Keratinocyte (primary cell): Measurements from ENCODE around the gene FLT3. TPM values are rescaled to one million over a fixed set of nuclear protein-coding genes. Genes with fewer than 3 reads are reported as not detected.

Experiments
- DNase-seq: peaks from one replicate; pipeline ENCODE4 v3.0.0-alpha.2; 2011; ENCODE audit warnings: low read depth, missing footprints, low spot score
- FAIRE-seq: peaks from 2 replicates; lab custom pipeline; 2011; peaks lifted over from hg19 to GRCh38; lab: Jason Lieb, UNC
- H2AFZ ChIP-seq: 2 replicates; pipeline ENCODE4 v1.6.0; 2012; ENCODE audit warnings: low read length, control low read depth, inconsistent platforms; ENCODE audit not compliant: control insufficient read depth
- H3K27ac ChIP-seq: 2 replicates; pipeline ENCODE4 v1.5.1; 2011; ENCODE audit warnings: low read length; ENCODE audit not compliant: control insufficient read depth, insufficient read depth
- H3K27me3 ChIP-seq: 3 replicates; pipeline ENCODE4 v1.6.0; 2011; ENCODE audit warnings: low read length; ENCODE audit not compliant: control insufficient read depth, insufficient read depth; ENCODE audit errors: extremely low read depth
- H3K36me3 ChIP-seq, 2 experiments: 2 replicates in 1 of 2; 3 replicates in 1 of 2; pipeline ENCODE4 v1.5.1; 2011; ENCODE audit warnings: low read length in 2 of 2, mild to moderate bottlenecking in 1 of 2; ENCODE audit not compliant: control insufficient read depth in 2 of 2, insufficient read depth in 2 of 2; ENCODE audit errors: extremely low read depth in 1 of 2
- H3K4me1 ChIP-seq: 3 replicates; pipeline ENCODE4 v1.5.1; 2011; ENCODE audit warnings: low read length; ENCODE audit not compliant: control insufficient read depth, insufficient read depth; ENCODE audit errors: extremely low read depth
- H3K4me2 ChIP-seq: 3 replicates; pipeline ENCODE4 v1.6.0; 2011; ENCODE audit warnings: low read depth, low read length; ENCODE audit not compliant: control insufficient read depth, insufficient read depth; ENCODE audit errors: extremely low read depth
- H3K4me3 ChIP-seq, 3 experiments: fragments of 200-600 bp in 1 of 3; sonication (generic) in 1 of 3; 2 replicates in 2 of 3; 3 replicates in 1 of 3; pipeline ENCODE4 v1.5.1; 2011 to 2016; ENCODE audit warnings: low read length in 3 of 3, mild to moderate bottlenecking in 3 of 3, control low read depth in 2 of 3, inconsistent platforms in 1 of 3, low read depth in 1 of 3, mixed read lengths in 1 of 3, mixed run types in 1 of 3, moderate library complexity in 1 of 3; ENCODE audit not compliant: control insufficient read depth in 2 of 3, insufficient read depth in 2 of 3; ENCODE audit errors: extremely low read depth in 1 of 3
- H3K79me2 ChIP-seq: 2 replicates; pipeline ENCODE4 v1.6.0; 2012; ENCODE audit warnings: low read length; ENCODE audit not compliant: control insufficient read depth, insufficient read depth
- H3K9ac ChIP-seq: 3 replicates; pipeline ENCODE4 v1.6.0; 2011; ENCODE audit warnings: low read length; ENCODE audit not compliant: control insufficient read depth, insufficient read depth; ENCODE audit errors: extremely low read depth
- H3K9me1 ChIP-seq: 3 replicates; pipeline ENCODE4 v1.6.0; 2011; ENCODE audit warnings: low read length; ENCODE audit not compliant: control insufficient read depth, insufficient read depth; ENCODE audit errors: extremely low read depth
- H3K9me3 ChIP-seq: 2 replicates; pipeline ENCODE4 v1.5.1; 2012; ENCODE audit warnings: low read depth, low read length; ENCODE audit not compliant: control insufficient read depth
- H4K20me1 ChIP-seq: 3 replicates; pipeline ENCODE4 v1.6.0; 2011; ENCODE audit warnings: low read length; ENCODE audit not compliant: control insufficient read depth, insufficient read depth; ENCODE audit errors: extremely low read depth
- EZH2 ChIP-seq: IDR thresholded peaks from one replicate; pipeline ENCODE4 v1.6.1; 2012; ENCODE audit warnings: inconsistent platforms, mild to moderate bottlenecking, low read length, moderate library complexity
- dilution Hi-C: fragments of 300-500 bp; cut with MboI; formaldehyde crosslinking; loops from one replicate; pipeline ENCODE4 v1.7.0; 2020; ENCODE audit warnings: low sequenced_read_pairs; ENCODE audit not compliant: extremely low pct_ligation_motif_present
- polyA plus RNA-seq, 5 experiments: library from polyadenylated mRNA; depleted of rRNA in 3 of 5; stranded (reverse) in 3 of 5; stranded (forward) in 1 of 5; unstranded in 1 of 5; fragments of >200 nt; gene quantifications; 1 replicate in 1 of 5; 2 replicates in 3 of 5; 3 replicates in 1 of 5; pipeline versions ENCODE4 v1.2.1 to v1.2.3, GENCODE V29; 2011 to 2012; ENCODE audit warnings: missing spikeins in 2 of 5, low read depth in 1 of 5, low replicate concordance in 1 of 5
- TF ChIP-seq, protein P1 (sequence below), 3 experiments: IDR thresholded peaks in 1 of 3; conservative IDR thresholded peaks in 1 of 3; optimal IDR thresholded peaks in 1 of 3; 2 replicates in 2 of 3; 3 replicates in 1 of 3; pipeline versions ENCODE3 to v1.5.1; 2011; ENCODE audit warnings: low read length in 3 of 3, mild to moderate bottlenecking in 3 of 3, moderate library complexity in 2 of 3, control low read depth in 1 of 3, inconsistent platforms in 1 of 3; ENCODE audit not compliant: insufficient read depth in 2 of 3; ENCODE audit errors: extremely low read depth in 1 of 3

The FLT3 gene
- polyA plus RNA-seq, 1 donor (not counting 4 experiments of a cell fraction or from before 2014, with no cell fraction given) = not detected

DNA sequence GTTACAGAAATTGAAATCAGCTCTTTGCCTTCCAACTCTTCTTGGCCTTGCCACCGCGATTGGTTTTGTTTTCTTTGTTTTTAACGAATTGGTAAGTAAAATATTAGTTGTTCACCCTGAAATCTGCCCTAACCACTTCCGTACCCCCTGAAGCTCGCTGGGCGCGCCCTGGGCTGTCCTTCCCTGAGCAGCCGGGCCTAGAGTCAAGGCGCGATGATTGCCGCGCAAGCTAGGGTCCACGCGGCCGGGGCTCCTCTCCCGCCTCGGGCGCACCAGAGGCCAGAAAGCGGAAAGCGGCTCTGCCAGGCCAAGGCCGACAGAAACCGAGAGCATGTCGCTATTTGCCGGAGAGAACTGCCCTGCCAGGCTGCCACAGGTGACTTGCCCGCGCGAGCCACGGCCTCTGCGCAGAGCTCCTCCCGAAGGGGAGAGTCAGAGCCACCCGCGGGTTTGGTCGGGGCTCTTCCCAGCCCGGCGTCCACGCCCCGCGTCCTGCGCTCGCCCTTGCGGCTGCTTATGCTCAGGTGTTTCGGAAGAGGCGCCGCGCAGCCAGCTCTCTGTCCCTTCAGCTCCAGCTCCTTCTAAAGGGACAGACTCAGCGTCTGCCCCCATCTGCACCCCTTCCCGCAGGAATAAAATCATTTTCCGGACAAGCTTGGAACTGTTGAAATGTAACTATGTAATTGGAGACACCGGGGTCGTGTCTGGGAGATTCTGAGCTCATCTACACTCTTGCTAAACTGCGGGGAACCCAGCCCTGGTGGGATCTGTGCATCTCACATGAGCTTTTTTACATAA lies 124.6 kb downstream of the FLT3 start:
- peaks cover 2% of the 10 kb centered on the region for H3K4me1 ChIP-seq

DNA sequence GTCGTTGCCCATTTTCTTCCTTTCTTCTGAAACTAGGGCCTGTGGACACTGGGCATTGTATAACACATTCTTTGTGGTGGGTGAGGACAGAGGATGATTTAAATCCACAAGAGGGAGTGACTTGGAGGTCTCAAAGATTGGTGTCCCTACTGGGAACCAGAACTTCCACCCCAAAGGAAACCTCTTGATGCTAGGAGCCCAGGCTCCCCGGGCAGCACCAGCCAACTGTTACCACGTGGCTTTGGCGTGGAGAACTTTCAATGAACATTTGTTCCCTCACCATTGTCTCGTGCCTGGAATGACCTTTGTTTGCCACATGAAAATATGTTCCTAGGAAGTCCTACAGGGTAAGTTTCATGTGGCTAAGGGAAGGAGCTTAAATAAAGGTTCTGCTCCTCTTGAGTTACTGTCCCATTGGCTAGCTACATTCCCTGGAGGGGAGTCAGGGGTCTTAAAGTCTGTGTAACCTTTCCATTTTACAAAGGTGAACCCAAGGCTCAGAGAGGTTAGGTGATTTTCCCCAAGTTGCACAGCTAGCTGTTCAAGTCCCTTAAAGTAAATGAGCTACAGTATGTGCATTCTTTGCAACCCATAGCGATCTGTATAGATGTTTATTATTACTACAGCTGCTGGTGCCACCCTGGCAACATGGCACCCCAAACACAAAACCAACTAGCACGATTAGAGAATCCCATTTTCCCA lies 126.3 kb downstream of the FLT3 start:
- FAIRE-seq (no peak), DNase-seq (no peak)
- H3K9me1 ChIP-seq = no peaks in the 10 kb centered on the region
- H3K27ac ChIP-seq = no peak overlapping the region
- no peak overlapping the region for H2AFZ ChIP-seq
- H3K4me2 ChIP-seq = no peak overlapping the region
- no peaks in the 10 kb centered on the region for H3K36me3 ChIP-seq
- H3K4me1 ChIP-seq = peaks cover 2% of the 10 kb centered on the region
- no peak overlapping the region for H3K4me3 ChIP-seq
- H3K9ac ChIP-seq = no peak overlapping the region
- TF ChIP-seq, protein P1, sequence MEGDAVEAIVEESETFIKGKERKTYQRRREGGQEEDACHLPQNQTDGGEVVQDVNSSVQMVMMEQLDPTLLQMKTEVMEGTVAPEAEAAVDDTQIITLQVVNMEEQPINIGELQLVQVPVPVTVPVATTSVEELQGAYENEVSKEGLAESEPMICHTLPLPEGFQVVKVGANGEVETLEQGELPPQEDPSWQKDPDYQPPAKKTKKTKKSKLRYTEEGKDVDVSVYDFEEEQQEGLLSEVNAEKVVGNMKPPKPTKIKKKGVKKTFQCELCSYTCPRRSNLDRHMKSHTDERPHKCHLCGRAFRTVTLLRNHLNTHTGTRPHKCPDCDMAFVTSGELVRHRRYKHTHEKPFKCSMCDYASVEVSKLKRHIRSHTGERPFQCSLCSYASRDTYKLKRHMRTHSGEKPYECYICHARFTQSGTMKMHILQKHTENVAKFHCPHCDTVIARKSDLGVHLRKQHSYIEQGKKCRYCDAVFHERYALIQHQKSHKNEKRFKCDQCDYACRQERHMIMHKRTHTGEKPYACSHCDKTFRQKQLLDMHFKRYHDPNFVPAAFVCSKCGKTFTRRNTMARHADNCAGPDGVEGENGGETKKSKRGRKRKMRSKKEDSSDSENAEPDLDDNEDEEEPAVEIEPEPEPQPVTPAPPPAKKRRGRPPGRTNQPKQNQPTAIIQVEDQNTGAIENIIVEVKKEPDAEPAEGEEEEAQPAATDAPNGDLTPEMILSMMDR (optimal IDR thresholded peaks at IDR 0.05 in 1 of 3, IDR thresholded peaks at IDR 0.05 in 1 of 3, conservative IDR thresholded peaks at IDR 0.05 in 1 of 3; ENCODE audit: extremely low read depth in 1 of 3, insufficient read depth in 2 of 3, low read length in 3 of 3) = no peak
- no peak for TF ChIP-seq EZH2
- H3K79me2 ChIP-seq = no peaks in the 10 kb centered on the region
- no peaks in the 10 kb centered on the region for H4K20me1 ChIP-seq
- dilution Hi-C loops = loop anchor here (25.0 kb wide), 1 partner anchor 137 kb away; no protein-coding TSS in a partner anchor
- H3K9me3 ChIP-seq = no peaks in the 10 kb centered on the region
- H3K27me3 ChIP-seq = peaks cover 100% of the 10 kb centered on the region

More for the DNA sequence above, 124.6 kb downstream of the FLT3 start:
- Histone ChIP-seq H4K20me1 (no peaks in the 10 kb centered on the region), H3K4me3 (no peak overlapping the region), H3K27me3 (peaks cover 100% of the 10 kb centered on the region), H3K9me1 (no peaks in the 10 kb centered on the region), H3K9ac (no peak overlapping the region), H3K79me2 (no peaks in the 10 kb centered on the region), H2AFZ (no peak overlapping the region), H3K36me3 (no peaks in the 10 kb centered on the region), H3K27ac (no peak overlapping the region), H3K4me2 (no peak overlapping the region), H3K9me3 (no peaks in the 10 kb centered on the region)
- dilution Hi-C loops = no loop called here
- DNase-seq = no peak
- FAIRE-seq = no peak
- TF ChIP-seq, protein P1 (optimal IDR thresholded peaks at IDR 0.05 in 1 of 3, IDR thresholded peaks at IDR 0.05 in 1 of 3, conservative IDR thresholded peaks at IDR 0.05 in 1 of 3; ENCODE audit: extremely low read depth in 1 of 3, insufficient read depth in 2 of 3, low read length in 3 of 3) = no peak
- peak; percentile 97 for TF ChIP-seq EZH2
